NCI-H187 (cell line): Measurements from ENCODE around the gene SNRNP40.
"Not testable (repeated sequence)": the region's sequence is repeated elsewhere in the genome, so short reads cannot be mapped to it uniquely, and the experiment has no call there.

Experiments used
- DNase-seq, 2 experiments: peaks; one replicate each; lab custom pipeline; 2025; lab: John Stamatoyannopoulos, UW

Gene SNRNP40

DNA sequence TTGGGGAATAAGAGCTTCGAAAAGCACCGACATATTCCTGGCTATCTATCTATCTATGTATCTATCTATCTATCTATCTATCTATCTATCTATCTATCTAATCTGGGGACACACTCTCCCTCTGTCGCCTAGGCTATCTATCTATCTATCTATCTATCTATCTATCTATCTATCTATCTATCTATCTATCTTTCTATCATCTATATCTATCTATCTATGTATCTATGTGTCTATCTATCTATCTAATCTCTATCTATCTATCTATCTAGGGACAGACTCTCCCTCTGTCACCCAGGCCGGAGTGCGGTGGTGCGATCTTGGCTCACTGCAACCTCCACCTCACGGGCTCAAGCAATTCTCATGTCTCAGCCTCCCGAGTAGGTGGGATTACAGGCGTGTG is 14.2 kb downstream of the SNRNP40 start:
- not testable (repeated sequence) for DNase-seq

DNA sequence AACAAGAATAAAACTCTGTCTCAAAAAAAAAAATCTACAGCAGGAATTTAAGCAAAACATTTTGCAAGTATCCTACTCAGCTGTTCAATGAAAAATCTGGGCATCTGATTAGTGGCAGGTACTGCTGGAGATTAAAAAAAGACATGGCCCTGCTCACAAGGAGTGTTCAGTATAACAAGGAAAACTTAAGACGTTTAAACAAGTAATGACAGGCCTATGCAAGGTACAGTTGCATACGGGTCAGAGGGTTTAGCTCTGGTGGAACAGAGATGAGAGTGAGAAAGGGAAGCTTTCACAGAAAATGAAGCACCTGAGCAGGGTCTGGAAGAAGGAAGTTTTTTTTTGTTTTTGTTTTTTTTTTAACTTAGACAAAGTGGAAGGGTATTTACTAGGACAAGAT is 23.0 kb downstream of the SNRNP40 start:
- no peak for DNase-seq

DNA sequence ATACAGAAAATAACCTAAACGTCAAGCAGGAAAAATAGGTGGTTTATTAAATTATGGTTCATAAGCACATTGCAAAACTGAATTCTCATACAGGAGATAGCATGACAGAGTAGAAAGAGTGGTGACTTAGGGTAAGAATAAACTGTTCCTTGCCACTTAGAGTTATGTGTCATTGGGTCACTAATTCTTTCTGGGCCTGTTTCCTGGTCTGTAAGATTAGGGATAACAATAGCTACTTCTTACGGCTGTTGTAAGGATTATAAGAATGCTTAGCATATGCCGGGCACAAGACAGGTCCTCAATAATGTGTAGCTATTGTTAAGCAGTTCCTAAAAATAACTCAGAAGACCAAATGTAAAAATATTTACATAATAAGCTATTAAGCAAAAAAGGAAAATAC is 24.2 kb downstream of the SNRNP40 start:
- no peak for DNase-seq

DNA sequence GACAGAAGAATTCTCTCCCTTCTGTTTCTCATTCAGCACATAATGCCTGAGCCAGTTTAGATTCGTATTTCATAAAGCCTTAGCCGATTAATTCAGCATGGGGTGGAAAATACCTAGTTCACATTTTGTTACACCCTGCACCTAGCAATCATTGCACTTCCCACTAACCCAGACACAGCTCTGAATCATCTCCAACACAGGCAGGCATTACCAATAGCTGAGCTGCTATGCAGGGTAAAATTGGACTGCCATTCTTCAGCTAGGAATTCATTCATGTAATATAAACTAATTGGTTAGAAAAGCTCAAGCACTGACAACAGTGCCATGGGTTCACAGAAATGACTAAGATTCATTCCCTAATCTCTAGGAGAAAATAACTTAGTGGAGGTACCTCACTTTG is 30.0 kb downstream of the SNRNP40 start:
- DNase-seq, result no peak

DNA sequence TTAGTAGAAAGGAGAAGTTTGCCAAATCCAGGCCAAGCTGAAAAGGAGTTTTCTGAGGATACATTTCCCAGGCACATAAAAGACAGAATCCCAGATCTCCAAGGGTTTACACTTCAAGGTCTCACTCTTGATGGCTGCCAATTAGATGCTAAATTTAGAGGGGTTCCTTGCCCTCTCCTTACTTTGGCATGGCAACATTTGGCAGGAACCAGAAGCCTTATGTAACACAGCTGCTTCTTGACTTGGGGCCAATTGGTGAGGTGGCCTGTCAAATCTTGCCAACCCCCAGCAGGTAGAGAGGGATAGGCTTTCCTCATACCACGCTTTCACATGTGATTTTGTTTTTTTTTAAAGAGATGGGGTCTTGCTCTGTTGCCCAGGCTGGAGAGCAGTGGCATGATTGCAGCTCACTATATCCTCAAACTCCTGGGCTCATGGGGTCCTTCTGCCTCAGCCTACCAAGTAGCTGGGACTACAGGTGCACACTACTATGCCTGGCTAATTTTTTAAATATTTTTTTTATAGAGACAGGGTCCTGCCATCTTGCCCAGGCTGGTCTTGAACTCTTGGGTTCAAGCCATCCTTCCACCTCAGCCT is 31.7 kb downstream of the SNRNP40 start:
- no peak for DNase-seq

DNA sequence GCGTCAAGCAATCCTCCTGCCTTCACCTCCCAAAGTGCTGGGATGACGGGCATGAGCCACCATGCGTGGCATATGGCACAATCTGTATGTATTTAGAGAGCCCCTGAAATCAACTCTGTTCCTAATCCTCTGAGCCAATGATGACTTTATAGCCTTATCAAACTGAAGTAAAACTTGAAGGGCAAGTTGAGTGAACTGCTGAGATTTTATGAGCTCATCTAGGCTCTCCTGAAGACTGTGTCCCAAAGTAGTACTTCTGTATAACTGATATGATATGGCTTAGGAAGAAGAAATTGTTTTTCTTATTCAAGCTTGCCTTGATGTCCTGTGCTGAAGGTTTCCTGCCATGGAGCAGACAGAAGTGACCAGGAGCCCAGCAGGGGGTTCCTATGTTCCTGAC is 33.2 kb downstream of the SNRNP40 start:
- no peak for DNase-seq

DNA sequence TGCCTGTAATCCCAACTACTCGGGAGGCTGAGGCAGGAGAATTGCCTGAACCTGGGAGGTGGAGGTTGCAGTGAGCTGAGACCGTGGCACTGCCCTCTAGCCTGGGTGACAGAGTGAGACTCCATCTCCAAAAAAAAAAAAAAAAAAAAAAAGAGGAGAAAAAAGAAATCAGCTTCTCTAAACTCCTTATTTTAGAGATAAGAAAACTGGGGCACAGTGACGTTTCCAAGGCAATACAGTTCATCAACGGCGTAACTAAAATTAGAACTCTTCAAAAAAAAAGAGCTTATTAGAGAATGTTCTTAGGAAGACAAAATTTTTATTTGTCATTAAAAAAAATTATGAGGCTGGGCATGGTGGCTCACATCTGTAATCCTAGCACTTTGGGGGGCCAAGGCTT is 34.2 kb downstream of the SNRNP40 start:
- not testable (repeated sequence) for DNase-seq

DNA sequence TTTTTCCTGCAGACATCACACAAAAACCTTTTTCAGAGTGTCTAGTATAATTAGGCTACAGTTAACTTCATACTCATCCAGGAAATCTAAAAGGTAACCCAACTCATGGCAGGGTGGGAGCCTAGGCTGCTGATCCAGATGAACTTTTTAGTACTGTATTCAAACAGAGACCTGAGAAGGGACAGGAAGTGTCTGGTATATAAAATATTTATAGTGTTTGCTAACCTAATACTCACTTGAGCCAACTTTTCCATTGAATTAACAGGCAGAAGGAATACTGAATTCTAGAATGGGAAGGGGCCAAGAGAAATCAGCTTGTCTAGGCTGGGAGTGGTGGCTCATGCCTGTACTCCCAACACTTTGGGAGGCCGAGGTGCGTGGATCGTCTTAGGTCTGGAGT is 34.7 kb downstream of the SNRNP40 start:
- no peak for DNase-seq

DNA sequence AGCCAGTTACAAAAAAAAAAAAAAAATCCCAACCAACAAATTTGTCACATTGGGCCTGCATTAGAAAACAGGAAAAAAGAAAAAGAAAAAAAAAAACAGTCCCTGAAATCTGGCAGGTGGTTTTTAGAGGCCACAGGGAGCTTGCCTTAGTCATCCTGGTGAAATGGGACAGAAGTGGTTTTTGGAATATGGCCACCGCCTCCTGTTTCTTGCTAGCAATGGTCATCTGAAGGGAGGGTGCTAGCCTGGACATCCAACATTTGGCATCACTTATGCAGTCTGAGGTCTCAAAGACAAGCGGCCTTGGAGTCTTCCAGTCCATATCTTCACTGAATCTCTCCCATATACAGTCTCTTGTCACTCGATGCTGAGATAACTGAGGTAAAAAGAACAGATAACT is 36.8 kb downstream of the SNRNP40 start:
- no peak for DNase-seq

DNA sequence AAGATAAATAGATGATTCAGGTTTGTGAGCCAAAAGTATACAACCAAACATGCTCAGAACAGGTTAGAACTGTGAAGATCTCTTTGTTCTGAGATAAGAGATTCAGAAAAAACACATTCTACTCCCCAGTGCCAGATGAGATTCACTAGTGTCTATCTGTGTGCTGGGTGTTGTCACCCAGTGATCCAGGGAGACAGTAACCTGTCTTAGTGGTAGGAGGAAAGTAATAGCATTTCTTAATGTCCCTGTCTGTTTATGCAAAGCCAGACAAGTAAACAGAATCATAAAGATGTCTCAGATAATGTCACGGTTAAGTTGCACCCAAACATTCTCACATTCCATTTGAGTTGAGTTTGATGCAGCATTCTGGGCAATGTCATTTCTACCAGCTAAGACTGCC is 38.0 kb downstream of the SNRNP40 start:
- no peak for DNase-seq

DNA sequence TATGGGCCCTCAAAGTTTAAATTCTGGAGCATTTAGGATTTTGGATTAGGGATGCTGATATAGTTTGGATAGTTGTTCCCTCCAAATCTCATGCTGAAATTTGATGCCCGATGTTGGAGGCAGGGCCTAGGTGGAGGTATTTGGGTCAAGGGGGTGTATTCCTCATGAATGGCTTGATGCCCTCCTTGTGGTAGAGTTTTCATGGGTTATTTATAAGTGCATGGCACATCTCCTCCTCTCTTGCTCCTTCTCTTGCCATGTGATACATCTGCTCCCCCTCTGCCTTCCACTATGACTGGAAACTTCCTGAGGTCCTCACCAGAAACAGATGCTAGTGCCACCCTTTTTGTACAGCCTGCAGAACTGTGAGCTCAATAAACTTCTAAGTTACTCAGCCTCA is 39.4 kb downstream of the SNRNP40 start:
- no peak for DNase-seq

DNA sequence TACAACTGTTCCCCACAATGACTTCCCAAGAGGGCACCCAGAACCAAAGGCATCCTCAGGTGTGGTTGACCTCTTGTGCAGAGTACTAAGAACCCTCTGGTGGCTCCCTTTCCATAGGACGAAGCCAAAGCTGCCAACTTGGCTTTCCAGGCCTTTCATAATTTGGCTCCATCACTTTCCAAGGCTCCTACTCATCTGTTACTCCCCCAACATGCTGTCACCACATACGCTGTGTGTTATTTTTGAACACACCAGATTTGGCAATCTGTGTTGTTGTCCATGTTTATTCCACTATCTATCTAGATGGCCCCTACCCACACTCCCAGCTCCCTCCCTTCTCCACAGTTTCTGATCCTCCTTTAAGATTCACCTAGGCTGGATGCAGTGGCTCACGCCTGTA is 46.7 kb downstream of the SNRNP40 start:
- no peak for DNase-seq

DNA sequence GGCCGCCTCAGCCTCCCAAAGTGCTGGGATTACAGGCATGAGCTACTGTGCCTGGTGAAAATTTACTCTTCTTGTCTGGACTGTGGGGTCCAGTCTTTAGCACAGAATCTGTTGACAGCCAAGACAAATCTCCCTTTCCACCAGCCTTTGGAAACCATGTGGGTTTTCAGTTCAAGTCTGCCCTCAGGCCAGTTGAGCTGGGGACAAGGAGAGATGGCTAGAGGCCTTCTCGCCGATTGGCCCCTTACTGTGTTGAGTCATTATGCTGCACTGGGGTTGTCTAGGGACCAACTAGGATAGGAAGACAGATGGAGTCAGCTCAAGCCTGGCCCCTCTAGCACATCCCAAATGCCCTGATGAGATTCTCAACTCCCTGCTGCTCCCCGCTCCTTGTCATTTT is 48.3 kb downstream of the SNRNP40 start:
- no peak for DNase-seq

DNA sequence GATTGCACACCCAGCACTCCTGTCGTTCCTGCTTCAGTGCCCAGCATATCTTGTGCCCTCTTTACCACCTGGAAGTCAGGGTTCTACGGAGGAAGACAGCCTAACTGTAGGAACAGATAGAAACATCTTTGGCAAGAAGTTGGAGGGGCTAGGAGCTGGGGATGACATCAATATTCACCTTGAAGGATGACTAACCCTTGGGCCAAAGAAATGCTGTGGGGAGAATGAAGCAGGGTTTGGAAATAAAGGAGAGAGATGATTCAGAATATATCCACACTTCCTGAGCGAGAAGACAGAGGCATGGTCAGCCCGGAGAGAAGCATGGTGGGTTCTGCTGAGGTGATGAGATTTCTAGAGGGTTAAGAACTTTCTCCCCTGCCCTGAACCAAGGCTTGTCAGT is 52.3 kb downstream of the SNRNP40 start:
- no peak for DNase-seq

DNA sequence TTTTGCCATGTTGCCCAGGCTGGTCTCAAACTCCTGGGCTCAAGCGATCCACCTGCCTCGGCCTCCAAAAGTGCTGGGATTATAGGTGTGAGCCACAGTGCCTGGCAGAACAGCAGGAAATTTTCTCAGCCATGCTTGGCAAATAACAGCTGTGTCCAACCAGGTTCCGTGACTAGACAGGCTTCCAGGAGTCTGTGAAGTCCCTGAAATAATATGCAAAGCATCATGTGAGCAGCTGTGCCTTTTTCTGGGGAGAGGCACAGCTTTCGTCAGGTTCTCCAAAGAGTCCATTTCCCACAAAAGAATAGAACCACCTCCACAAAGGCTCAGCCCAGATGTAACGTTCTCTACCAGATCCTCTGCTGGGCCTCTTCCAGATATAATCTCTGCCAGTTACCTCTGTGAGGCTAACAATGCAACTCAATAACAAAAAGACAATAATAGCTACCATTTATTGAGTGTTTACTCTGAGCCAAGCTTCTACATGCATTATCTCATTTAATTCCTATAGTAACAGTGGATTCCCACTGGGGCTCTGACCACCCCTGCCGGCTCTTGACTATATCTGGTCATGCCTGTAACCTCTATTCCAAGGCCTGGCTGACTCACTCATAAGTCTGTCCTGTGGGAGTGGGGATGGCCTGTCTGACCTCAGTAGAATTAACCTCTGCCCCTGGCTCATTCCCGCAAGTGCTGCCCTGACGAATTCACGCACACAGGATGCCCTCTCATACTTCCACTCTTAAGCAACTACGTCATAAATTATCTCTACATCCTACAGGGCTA is 52.9 kb downstream of the SNRNP40 start:
- no peak for DNase-seq

DNA sequence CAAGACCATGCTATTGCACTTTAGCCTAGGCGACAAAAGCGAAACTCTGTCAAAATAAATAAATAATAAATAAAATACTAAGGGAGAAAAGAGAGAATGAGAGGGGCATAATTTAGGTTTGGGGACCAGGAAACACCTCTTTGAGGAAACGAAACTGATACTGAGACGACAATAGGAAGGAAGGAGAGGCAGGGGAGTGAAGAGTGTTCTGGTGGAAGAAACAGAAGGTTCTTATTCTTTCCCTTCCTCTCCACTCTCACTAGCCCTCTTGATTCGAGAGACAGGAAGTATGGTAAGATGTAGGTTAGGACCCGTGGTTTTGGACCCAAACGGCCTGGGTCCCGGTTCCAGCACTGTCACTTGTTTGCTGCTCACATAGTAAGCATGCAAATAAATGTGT is 55.3 kb downstream of the SNRNP40 start:
- no peak for DNase-seq

DNA sequence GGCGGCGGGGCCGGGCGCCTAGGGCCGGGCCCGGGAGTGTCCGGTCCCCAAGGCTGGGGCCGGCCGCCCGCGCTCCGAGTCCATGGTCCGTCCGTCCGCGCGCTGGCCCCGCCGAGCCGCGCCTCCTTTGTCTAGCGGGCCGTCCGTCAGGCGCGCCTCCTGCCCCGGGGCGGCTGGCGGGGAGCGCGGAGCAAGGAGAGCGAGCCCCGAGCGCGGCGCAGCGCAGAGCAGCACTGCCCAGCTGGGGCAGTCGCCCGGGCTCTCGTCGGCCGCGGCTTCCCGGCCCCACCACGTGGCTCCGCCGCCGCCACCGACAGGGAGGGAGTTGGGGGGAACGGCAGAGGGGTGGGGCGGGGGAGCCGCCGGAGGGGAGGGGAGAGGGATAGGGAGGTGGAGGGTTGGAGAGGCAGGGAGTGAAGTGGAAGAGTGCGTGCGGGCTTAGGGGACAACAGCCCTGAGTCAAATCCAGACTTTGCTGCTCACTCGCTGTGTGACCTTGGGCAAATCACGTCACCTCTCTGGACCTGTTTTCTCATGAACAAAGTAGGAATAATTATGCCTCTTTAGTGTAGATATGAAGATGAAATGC is 56.8 kb downstream of the SNRNP40 start, which contains the start of gene NKAIN1:
NKAIN1 (minus strand) TSS at position 235 of the 589 bp plus-strand sequence. CDS start 340 bp downstream, outside the sequence.
- no peak for DNase-seq

DNA sequence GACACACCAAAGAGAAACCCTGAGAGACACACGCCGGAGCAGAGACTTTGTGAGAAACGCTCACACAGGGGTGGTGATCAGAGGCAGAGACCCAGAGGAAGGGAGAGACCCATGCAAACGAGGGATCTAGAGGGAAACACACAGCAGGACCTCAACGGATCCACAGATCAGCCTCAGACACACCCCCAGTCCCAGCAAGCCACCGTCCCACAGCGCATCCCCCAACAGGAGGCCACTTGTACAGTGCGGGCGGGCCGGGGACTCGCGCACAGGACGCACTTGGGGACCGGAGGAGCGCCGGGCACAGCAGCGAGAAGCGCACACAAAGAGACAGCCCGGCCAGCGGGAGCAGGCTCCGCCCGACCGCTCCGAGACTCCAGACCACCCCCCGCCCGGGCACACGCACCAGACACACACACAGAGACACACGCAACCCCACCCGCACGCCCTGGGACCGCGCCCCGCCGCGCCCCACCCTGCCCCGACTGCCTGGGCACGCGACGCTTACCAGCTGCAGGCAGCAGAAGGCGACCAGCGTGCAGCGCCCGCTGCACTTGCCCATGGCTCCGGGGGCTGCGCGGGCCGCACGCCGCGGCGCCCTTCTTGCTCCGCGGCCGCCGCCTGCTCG is 57.5 kb downstream of the SNRNP40 start:
- no peak for DNase-seq

DNA sequence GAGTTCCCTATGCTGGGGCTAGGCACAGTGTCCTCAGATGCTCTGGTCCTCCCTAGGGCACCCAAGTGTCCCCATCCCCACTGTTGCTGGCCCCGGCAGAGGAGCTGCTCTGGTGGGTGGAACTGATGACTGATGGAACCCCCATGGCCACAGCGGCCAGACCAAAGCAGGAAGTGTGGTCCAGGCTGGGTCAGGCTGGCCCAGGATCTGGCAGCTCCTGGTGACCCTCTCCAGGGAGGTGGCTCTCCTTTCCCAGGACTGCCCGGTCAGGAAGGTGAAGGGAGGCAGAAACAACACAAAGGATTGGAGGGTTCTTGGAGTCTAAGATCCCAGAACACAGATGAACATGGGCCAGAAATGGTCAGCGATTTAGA is 58.0 kb downstream of the SNRNP40 start:
- DNase-seq, result no peak

DNA sequence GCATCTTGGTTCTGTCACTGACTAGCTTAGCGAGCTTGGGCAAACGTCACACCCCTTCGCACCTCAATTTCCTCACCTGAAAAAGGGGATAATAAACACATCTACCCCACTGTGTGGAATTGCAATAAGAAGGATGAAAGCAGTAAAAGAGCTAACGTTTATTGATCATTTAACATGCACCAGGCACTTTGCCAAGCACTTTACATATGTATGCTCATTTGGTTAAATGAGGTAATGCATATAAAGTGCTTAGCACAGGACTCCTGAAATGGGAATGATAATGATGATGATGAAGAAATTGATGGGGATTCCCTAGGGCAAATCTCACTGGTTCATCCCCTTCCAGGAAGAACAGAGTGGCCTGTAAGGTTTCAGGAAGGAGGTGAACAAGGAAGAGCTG is 61.7 kb downstream of the SNRNP40 start:
- DNase-seq, result no peak

DNA sequence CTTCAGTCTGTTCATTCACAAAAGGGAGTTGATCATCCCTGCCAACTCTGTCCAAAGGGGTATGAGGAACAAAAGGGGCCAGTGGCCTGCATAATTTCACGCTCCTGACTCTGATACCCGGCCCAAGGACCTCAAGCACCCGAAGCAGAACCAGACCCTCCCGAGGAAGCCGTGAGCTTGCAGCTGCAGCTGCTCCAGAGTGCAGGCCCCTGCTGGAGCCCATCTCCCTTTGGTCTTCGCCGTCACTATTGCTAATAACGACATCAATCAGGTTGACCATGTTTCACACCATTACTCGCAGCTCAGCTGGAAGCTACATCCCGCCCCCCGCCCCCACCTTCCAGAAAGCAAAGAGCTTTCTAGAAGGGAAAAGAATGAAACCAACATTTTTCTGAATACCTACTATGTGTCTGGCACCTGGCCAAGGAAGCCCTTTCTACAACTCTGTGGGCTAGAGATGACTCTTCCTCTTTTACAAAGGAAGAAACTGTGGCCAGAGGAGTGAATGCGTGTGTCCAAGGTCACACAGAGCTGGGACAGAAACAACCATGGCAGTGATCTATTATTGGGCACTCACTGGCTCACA is 62.4 kb downstream of the SNRNP40 start:
- DNase-seq, result no peak

DNA sequence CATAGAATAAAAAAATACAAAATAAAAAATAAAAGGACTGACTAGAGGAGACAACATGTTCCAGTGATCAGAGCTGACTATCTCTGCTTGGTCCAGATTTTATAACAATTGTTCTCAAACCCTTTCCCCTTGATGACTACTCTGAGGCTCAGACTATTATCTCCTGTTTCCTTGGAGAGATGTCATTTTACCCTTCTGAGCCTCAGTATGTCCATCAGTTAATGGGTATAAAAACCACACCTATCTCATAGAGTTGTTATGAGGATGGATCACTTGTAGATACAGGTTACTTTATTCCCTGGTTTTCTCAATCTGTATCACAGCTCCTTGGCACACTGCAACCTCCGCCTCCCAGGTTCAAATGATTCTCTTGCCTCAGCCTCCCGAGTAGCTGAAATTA is 63.9 kb downstream of the SNRNP40 start:
- DNase-seq, result no peak

DNA sequence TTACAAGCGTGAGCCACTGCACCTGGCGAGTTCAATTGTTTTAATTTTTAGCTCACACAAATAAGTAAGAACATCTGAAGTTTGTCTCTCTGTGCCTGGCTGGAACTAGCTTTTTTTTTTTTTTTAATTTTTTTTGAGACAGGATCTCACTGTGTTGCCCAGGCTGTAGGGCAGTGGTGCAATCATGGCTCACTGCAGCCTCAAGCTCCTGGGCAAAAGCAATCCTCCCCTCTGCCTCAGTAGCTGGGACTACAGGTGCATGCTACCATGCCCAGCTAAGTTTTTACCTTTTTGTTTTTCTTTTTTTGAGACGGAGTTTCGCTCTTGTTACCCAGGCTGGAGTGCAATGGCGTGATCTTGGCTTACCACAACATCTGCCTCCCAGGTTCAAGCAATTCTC is 64.8 kb downstream of the SNRNP40 start:
- DNase-seq, result no peak
